H7 (cell line): ENCODE results near the gene NCKAP5L. TPM values are rescaled to one million over a fixed set of nuclear protein-coding genes. Genes with fewer than 3 reads are reported as not detected.
"Not testable (repeated sequence)": the region's sequence is repeated elsewhere in the genome, so short reads cannot be mapped to it uniquely, and the experiment has no call there.

Experiments used
- DNase-seq: peaks from one replicate; pipeline ENCODE4 v3.0.0; 2012
- H3K27me3 ChIP-seq: 2 replicates; pipeline ENCODE4 v1.6.0; 2011; ENCODE audit warnings: mild to moderate bottlenecking, low read length; ENCODE audit not compliant: control insufficient read depth, insufficient read depth
- H3K36me3 ChIP-seq: replicated peaks from 2 replicates; pipeline ENCODE4 v1.5.1; 2011; ENCODE audit warnings: low read length; ENCODE audit not compliant: control insufficient read depth, insufficient read depth
- H3K4me3 ChIP-seq: 2 replicates; pipeline ENCODE4 v1.5.1; 2011; ENCODE audit warnings: low read depth, mild to moderate bottlenecking, control low read depth, low read length, moderate library complexity; ENCODE audit not compliant: insufficient read depth
- total RNA-seq: library from RNA; depleted of rRNA; stranded (reverse); fragments of >200 nt; shearing (Covaris generic); gene quantifications from 2 replicates; pipeline ENCODE4 v1.2.3, GENCODE V29; 2014

The NCKAP5L gene
- total RNA-seq, 1 experiment from 2014 or later = 22.3 TPM

- Histone ChIP-seq H3K27me3 (no peaks in the 10 kb centered on the region), H3K4me3 (no peak overlapping the region), H3K36me3 (no peaks in the 10 kb centered on the region)
- no peak for DNase-seq
Measured at GRCh38 chr12:49777341-49777740, 50.9 kb downstream of the NCKAP5L start.

- no peak for DNase-seq
- H3K4me3 ChIP-seq = no peak overlapping the region
- no peaks in the 10 kb centered on the region for H3K27me3 ChIP-seq
- no peaks in the 10 kb centered on the region for H3K36me3 ChIP-seq
Measured at GRCh38 chr12:49776858-49777257, 51.4 kb downstream of the NCKAP5L start.

GRCh38 chr12:49776413-49776812, 51.8 kb downstream of the NCKAP5L start:
- peak; percentile 77 for DNase-seq
- no peaks in the 10 kb centered on the region for H3K36me3 ChIP-seq
- H3K27me3 ChIP-seq = no peaks in the 10 kb centered on the region
- no peak overlapping the region for H3K4me3 ChIP-seq

- not testable (repeated sequence) for DNase-seq, H3K4me3 ChIP-seq, H3K27me3 ChIP-seq, H3K36me3 ChIP-seq
Measured at GRCh38 chr12:49773102-49773501, 55.1 kb downstream of the NCKAP5L start.

GRCh38 chr12:49767333-49767732, 60.9 kb downstream of the NCKAP5L start:
- Histone ChIP-seq H3K4me3 (no peak overlapping the region), H3K27me3 (no peaks in the 10 kb centered on the region), H3K36me3 (peaks cover 14% of the 10 kb centered on the region)
- DNase-seq = no peak

GRCh38 chr12:49766115-49766455, 62.1 kb downstream of the NCKAP5L start:
- Histone ChIP-seq H3K4me3 (no peak overlapping the region), H3K36me3 (peaks cover 23% of the 10 kb centered on the region), H3K27me3 (no peaks in the 10 kb centered on the region)
- DNase-seq = no peak

- Histone ChIP-seq H3K4me3 (no peak overlapping the region), H3K36me3 (peaks cover 32% of the 10 kb centered on the region), H3K27me3 (no peaks in the 10 kb centered on the region)
- no peak for DNase-seq
Measured at GRCh38 chr12:49764126-49764525, 64.1 kb downstream of the NCKAP5L start.

GRCh38 chr12:49763006-49763591, 65.1 kb downstream of the NCKAP5L start:
- DNase-seq = peak; percentile 85
- no peaks in the 10 kb centered on the region for H3K27me3 ChIP-seq
- H3K36me3 ChIP-seq = peaks cover 42% of the 10 kb centered on the region
- no peak overlapping the region for H3K4me3 ChIP-seq

- no peak for DNase-seq
- no peak overlapping the region for H3K4me3 ChIP-seq
- H3K27me3 ChIP-seq = no peaks in the 10 kb centered on the region
- H3K36me3 ChIP-seq = peaks cover 46% of the 10 kb centered on the region
Measured at GRCh38 chr12:49762468-49762847, 65.8 kb downstream of the NCKAP5L start.

- DNase-seq = no peak
- Histone ChIP-seq H3K36me3 (peaks cover 50% of the 10 kb centered on the region), H3K4me3 (no peak overlapping the region)
Measured at GRCh38 chr12:49761677-49762467, 66.3 kb downstream of the NCKAP5L start.

GRCh38 chr12:49750996-49751393, 77.2 kb downstream of the NCKAP5L start:
- no peaks in the 10 kb centered on the region for H3K27me3 ChIP-seq
- no peak overlapping the region for H3K4me3 ChIP-seq
- H3K36me3 ChIP-seq = peaks cover 19% of the 10 kb centered on the region
- no peak for DNase-seq

More at GRCh38 chr12:49761677-49762467, 66.3 kb downstream of the NCKAP5L start:
- H3K27me3 ChIP-seq = no peaks in the 10 kb centered on the region

GRCh38 chr12:49750027-49750995, 77.9 kb downstream of the NCKAP5L start:
- H3K36me3 ChIP-seq = peaks cover 16% of the 10 kb centered on the region
- DNase-seq = no peak
- no peak overlapping the region for H3K4me3 ChIP-seq
- no peaks in the 10 kb centered on the region for H3K27me3 ChIP-seq

GRCh38 chr12:49748800-49749199, 79.4 kb downstream of the NCKAP5L start:
- no peaks in the 10 kb centered on the region for H3K27me3 ChIP-seq
- peaks cover 10% of the 10 kb centered on the region for H3K36me3 ChIP-seq
- H3K4me3 ChIP-seq = no peak overlapping the region
- DNase-seq = no peak

GRCh38 chr12:49748306-49748705, 79.9 kb downstream of the NCKAP5L start:
- no peak for DNase-seq
- H3K36me3 ChIP-seq = peaks cover 7% of the 10 kb centered on the region
- H3K27me3 ChIP-seq = no peaks in the 10 kb centered on the region
- H3K4me3 ChIP-seq = no peak overlapping the region
